Left lung (tissue), 10 donors: Measurements from ENCODE around the gene CASZ1. TPM values are rescaled to one million over a fixed set of nuclear protein-coding genes. Genes with fewer than 3 reads are reported as not detected.

ENCODE experiments used
- ATAC-seq: fragments of 200-7000 bp; cut with Tn5 transposase; one replicate; pipeline ENCODE4 v1.9.1; 2020; ENCODE audit warnings: moderate library complexity
- DNase-seq, 4 donors: peaks; one replicate each; pipeline ENCODE4 v3.0.0-alpha.2; 2013 to 2020
- H3K27ac ChIP-seq, 2 donors: fragments of 200-600 bp; sonication (generic) in 1 of 2; one replicate each; pipeline versions ENCODE4 v1.5.0 to v1.8.0; 2020 to 2021
- H3K27me3 ChIP-seq, 2 donors: fragments of 200-600 bp; sonication (generic) in 1 of 2; one replicate each; pipeline versions ENCODE4 v1.5.0 to v1.8.0; 2020 to 2021
- H3K36me3 ChIP-seq, 2 donors: fragments of 200-600 bp; sonication (generic) in 1 of 2; one replicate each; pipeline versions ENCODE4 v1.5.0 to v1.8.0; 2020 to 2021
- H3K4me1 ChIP-seq, 2 donors: fragments of 200-600 bp; one replicate each; pipeline ENCODE4 v1.8.0; 2021
- H3K4me3 ChIP-seq, 2 donors: fragments of 200-600 bp; sonication (generic) in 1 of 2; one replicate each; pipeline versions ENCODE4 v1.5.0 to v1.8.0; 2020 to 2021; ENCODE audit warnings: mild to moderate bottlenecking in 1 of 2
- H3K9me3 ChIP-seq, 2 donors: fragments of 200-600 bp; sonication (generic) in 1 of 2; one replicate each; pipeline versions ENCODE4 v1.5.0 to v1.8.0; 2020 to 2021
- CTCF ChIP-seq, 2 donors: fragments of 200-600 bp; sonication (generic) in 1 of 2; IDR thresholded peaks; one replicate each; pipeline versions ENCODE4 v1.5.0 to v1.8.0; 2021; ENCODE audit warnings: antibody characterized with exemption in 2 of 2
- intact Hi-C, 2 donors: fragments of 100-400 bp; cut with DNase I; formaldehyde crosslinking; loops; one replicate each; pipeline versions ENCODE4 v1.11.2 to v1.14.2; 2022
- polyA plus RNA-seq, 6 donors: library from polyadenylated mRNA; unstranded; fragments of 120-200 nt; gene quantifications; one replicate each; pipeline ENCODE4 v1.2.1, GENCODE V29; 2013; ENCODE audit not compliant: insufficient read length in 6 of 6
- total RNA-seq, 2 donors: library from RNA; stranded (reverse); fragmentation: NEBNext Ultra II Directional; extraction: Animal tissue kit (Norgen Biotek cat#: 25700); gene quantifications; one replicate each; pipeline ENCODE4 v1.2.1, GENCODE V29; 2021
- donor health status: DM: no; HTN: yes; CAD: no.
- donor health status: DM: no; HTN: no; CAD: no.

Gene CASZ1
- total and polyA plus RNA-seq, 8 donors = 15.1 to 44.0 (median 21.1) TPM

- intact Hi-C loops = no loop called here
- Histone ChIP-seq H3K36me3 (no peaks in the 10 kb centered on the region), H3K27ac (peak overlapping the region in 1 of 2 donors; percentile 64), H3K4me1 (peaks cover 35 to 94% of the 10 kb centered on the region in 2 donors), H3K9me3 (no peaks in the 10 kb centered on the region), H3K27me3 (no peaks in the 10 kb centered on the region), H3K4me3 (no peak overlapping the region)
- TF ChIP-seq CTCF (IDR thresholded peaks at IDR 0.05) = no peak
- no peak for DNase-seq
- ATAC-seq = no peak
Observed at GRCh38 chr1:10678402-10678801, 118.0 kb downstream of the CASZ1 start.

- H3K27ac ChIP-seq = peak overlapping the region in 1 of 2 donors; percentile 64
Observed at GRCh38 chr1:10677491-10678391, 118.7 kb downstream of the CASZ1 start.

GRCh38 chr1:10676963-10677362 is 119.5 kb downstream of the CASZ1 start:
- no peak for DNase-seq
- no peaks in the 10 kb centered on the region for H3K27me3 ChIP-seq
- H3K27ac ChIP-seq = peak overlapping the region in 1 of 2 donors; percentile 64
- TF ChIP-seq CTCF (IDR thresholded peaks at IDR 0.05) = no peak
- no peak overlapping the region for H3K4me3 ChIP-seq
- no peaks in the 10 kb centered on the region for H3K9me3 ChIP-seq
- peaks cover 22 to 82% of the 10 kb centered on the region in 2 donors for H3K4me1 ChIP-seq
- intact Hi-C loops = no loop called here
- peak; percentile 3 for ATAC-seq
- no peaks in the 10 kb centered on the region for H3K36me3 ChIP-seq

More at GRCh38 chr1:10677491-10678391, 118.7 kb downstream of the CASZ1 start:
- no peaks in the 10 kb centered on the region for H3K27me3 ChIP-seq
- H3K4me1 ChIP-seq = peaks cover 29 to 90% of the 10 kb centered on the region in 2 donors
- no peaks in the 10 kb centered on the region for H3K9me3 ChIP-seq
- H3K36me3 ChIP-seq = no peaks in the 10 kb centered on the region
- no peak for TF ChIP-seq CTCF (IDR thresholded peaks at IDR 0.05)
- intact Hi-C loops = no loop called here
- H3K4me3 ChIP-seq = no peak overlapping the region
- ATAC-seq = peak; percentile 38
- no peak for DNase-seq

- H3K36me3 ChIP-seq = no peaks in the 10 kb centered on the region
- TF ChIP-seq CTCF (IDR thresholded peaks at IDR 0.05) = no peak
- DNase-seq (no peak), ATAC-seq (no peak)
- H3K4me1 ChIP-seq = peaks cover 19 to 79% of the 10 kb centered on the region in 2 donors
- H3K9me3 ChIP-seq = no peaks in the 10 kb centered on the region
- intact Hi-C loops = no loop called here
- H3K4me3 ChIP-seq = no peak overlapping the region
- H3K27me3 ChIP-seq = no peaks in the 10 kb centered on the region
- H3K27ac ChIP-seq = peak overlapping the region; percentile 53 to 64
Observed at GRCh38 chr1:10675813-10676212, 120.6 kb downstream of the CASZ1 start.
